Stimulated activated CD4-positive, alpha-beta T cell treated with anti-CD3 and anti-CD28 coated beads, TNF-alpha, amount 100 ng/mL, for 48 hours (primary cell): Measurements from ENCODE around the gene NDST4.

ENCODE experiments used
- DNase-seq, 3 donors: peaks; one replicate each; pipeline ENCODE4 v3.0.0-alpha.2; 2020; ENCODE audit warnings: low read depth in 3 of 3

NDST4 gene

GRCh38 chr4:114791976-114792375 is 321.4 kb downstream of the NDST4 start:
- DNase-seq: no peak

DNA sequence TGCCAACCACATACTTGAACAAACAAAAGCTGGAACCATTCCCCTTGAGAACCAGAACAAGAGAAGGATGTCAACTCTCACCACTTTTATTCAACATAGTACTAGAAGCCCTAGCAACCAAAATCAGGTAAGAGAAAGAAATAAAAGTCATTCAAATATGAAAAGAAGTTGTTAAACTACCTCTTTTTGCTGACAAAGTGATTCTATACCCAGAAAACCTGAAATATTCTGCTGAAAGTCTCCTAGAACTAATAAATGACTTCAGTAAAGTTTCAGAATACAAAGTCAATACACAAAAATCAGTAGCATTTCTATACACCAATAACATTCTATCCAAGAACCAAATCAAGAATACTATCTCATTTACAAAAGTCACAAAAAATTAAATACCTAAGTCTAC is 327.9 kb downstream of the NDST4 start:
- no peak for DNase-seq

DNA sequence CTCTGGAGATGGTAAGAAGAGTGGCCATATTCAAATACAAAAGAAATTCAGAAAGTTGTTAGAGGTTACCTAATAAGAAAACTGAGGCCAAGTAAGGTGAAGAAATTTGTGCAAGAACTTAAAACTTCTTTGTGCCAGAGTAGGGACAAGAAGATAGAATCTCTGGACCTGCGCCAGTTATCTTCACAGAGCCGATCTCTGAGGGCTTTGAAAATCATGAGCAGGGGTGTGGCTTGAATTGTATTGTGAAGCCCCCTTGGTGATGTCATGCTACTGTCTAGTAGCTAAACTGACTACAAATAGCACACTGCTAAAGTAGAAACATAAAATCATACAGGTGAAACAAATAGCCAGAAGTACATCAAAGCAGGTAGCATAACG is 330.2 kb downstream of the NDST4 start:
- DNase-seq: no peak

- DNase-seq: no peak
Measured at GRCh38 chr4:114782415-114783214, 330.8 kb downstream of the NDST4 start.

DNA sequence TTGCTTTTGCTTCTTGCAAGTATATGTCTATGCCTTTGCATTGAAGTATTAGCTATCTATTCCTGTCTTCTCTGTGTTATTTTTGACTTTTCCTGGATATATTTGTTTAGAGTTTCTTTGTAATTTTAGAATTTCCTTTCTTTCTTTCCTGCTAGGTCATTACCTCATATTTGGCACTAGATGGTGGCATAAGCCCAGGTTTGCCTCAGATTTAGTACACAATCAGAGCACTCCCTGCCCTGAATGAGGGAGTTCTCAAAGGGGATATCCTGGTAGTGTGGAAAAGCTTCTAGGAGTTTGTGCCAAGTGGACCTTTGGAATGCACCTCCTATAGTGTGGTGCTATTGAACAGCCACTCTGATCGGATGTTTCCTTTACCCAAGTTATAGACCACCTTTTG is 333.2 kb downstream of the NDST4 start:
- DNase-seq: no peak
